Brain microvascular endothelial cell (primary cell): Measurements from ENCODE around the gene FBN1.

Source experiments
- DNase-seq: peaks from one replicate; pipeline ENCODE4 v3.0.0-alpha.2; 2020
- H3K27ac ChIP-seq: fragments of 250-450 bp; sonication (Bioruptor Pico); 2 replicates; pipeline ENCODE4 v1.5.1; 2020; ENCODE audit warnings: mild to moderate bottlenecking, moderate library complexity
- H3K27me3 ChIP-seq: fragments of 250-450 bp; sonication (Bioruptor Pico); replicated peaks from 2 replicates; pipeline ENCODE4 v1.5.1; 2020; ENCODE audit warnings: mild to moderate bottlenecking
- H3K36me3 ChIP-seq: fragments of 250-450 bp; sonication (Bioruptor Pico); replicated peaks from 2 replicates; pipeline ENCODE4 v1.5.1; 2020; ENCODE audit warnings: mild to moderate bottlenecking
- H3K4me3 ChIP-seq: 2 replicates; pipeline ENCODE4 v1.5.1; 2011; ENCODE audit warnings: low read depth, mild to moderate bottlenecking, control low read depth, low read length, moderate library complexity
- in situ Hi-C: cut with HindIII; loops from 2 replicates; pipeline ENCODE4 v1.10.0; 2017; ENCODE audit warnings: low sequenced_read_pairs, low pct_ligation_motif_present
- TF ChIP-seq, protein P1 (sequence below): IDR thresholded peaks from 2 replicates; pipeline ENCODE4 v1.5.1; 2011; ENCODE audit warnings: low read depth, mild to moderate bottlenecking, moderate library complexity, low read length, control low read depth, inconsistent platforms; ENCODE audit errors: missing control alignments

FBN1 gene

DNA sequence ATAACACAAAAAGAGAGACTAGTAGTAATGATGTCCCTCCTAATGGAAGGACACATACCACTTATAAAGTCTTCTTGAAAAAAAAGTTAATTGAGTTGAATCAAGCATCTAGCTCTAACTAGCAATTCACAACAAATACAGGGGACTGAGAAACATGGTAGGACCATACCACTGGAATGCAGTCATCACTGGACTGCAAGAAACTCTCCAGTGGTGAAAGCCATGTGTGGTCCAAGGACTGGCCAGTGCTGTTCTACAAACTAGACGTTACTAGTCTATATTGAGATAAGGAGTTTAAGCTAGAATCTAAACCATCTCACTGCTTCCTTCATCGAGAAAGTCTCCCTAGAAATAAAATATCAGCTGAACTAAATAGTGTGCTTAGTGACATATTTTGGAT is 16.7 kb downstream of the FBN1 start:
- in situ Hi-C loops: no loop called here
- Histone ChIP-seq H3K27me3 (no peaks in the 10 kb centered on the region), H3K4me3 (no peak overlapping the region), H3K27ac (no peak overlapping the region), H3K36me3 (peaks cover 15% of the 10 kb centered on the region)
- TF ChIP-seq, protein P1, sequence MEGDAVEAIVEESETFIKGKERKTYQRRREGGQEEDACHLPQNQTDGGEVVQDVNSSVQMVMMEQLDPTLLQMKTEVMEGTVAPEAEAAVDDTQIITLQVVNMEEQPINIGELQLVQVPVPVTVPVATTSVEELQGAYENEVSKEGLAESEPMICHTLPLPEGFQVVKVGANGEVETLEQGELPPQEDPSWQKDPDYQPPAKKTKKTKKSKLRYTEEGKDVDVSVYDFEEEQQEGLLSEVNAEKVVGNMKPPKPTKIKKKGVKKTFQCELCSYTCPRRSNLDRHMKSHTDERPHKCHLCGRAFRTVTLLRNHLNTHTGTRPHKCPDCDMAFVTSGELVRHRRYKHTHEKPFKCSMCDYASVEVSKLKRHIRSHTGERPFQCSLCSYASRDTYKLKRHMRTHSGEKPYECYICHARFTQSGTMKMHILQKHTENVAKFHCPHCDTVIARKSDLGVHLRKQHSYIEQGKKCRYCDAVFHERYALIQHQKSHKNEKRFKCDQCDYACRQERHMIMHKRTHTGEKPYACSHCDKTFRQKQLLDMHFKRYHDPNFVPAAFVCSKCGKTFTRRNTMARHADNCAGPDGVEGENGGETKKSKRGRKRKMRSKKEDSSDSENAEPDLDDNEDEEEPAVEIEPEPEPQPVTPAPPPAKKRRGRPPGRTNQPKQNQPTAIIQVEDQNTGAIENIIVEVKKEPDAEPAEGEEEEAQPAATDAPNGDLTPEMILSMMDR: no peak
- peak; percentile 60 for DNase-seq

- Histone ChIP-seq H3K27me3 (no peaks in the 10 kb centered on the region), H3K4me3 (no peak overlapping the region), H3K36me3 (peaks cover 16% of the 10 kb centered on the region), H3K27ac (peak overlapping the region; percentile 9)
- in situ Hi-C loops: no loop called here
- no peak for DNase-seq
- TF ChIP-seq, protein P1: no peak
These were observed 18.1 kb downstream of the FBN1 start for GRCh38 chr15:48627260-48627940.

DNA sequence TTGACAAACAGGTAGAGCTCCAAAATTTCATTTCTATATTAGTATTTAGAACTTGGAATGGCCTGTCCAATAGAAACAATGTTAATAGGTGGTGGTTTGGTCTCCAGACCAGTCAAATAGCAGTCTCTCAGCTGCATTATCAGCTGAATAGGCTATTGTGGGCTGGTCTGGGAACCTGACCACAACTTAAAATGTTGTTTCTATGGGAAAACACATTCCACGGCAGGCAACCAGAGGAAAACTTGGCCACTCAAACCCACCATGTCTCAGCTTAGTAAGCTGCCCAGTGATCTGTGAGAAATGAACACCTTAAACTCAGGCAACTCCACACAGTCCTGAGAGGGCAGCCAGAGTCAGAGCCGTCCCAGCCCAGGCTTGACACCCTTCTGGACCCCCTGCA is 20.4 kb downstream of the FBN1 start:
- in situ Hi-C loops: no loop called here
- TF ChIP-seq, protein P1: no peak
- Histone ChIP-seq H3K27ac (no peak overlapping the region), H3K36me3 (peaks cover 10% of the 10 kb centered on the region), H3K27me3 (no peaks in the 10 kb centered on the region), H3K4me3 (no peak overlapping the region)
- DNase-seq: no peak

DNA sequence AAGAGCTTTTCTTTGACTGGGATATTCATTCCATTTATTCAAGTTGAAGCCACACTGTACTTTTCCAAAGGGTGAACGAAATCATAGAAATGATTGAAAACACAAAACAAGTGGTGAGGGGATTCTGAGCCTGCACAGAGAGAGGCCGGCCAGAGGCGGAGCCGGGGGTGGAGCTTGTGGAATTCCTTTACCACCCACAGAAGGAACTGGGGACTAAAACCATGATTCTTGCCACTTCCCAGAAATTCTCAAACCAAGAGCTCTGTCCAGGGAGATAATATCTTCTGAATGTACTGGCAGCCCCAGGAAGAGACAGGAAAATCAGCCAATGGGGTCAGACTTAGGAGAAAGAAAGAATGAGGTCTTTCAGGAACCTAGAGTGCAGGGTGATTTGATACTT is 20.8 kb downstream of the FBN1 start:
- no peak overlapping the region for H3K27ac ChIP-seq
- peaks cover 10% of the 10 kb centered on the region for H3K36me3 ChIP-seq
- TF ChIP-seq, protein P1: no peak
- H3K4me3 ChIP-seq: no peak overlapping the region
- in situ Hi-C loops: no loop called here
- no peak for DNase-seq
- no peaks in the 10 kb centered on the region for H3K27me3 ChIP-seq

DNA sequence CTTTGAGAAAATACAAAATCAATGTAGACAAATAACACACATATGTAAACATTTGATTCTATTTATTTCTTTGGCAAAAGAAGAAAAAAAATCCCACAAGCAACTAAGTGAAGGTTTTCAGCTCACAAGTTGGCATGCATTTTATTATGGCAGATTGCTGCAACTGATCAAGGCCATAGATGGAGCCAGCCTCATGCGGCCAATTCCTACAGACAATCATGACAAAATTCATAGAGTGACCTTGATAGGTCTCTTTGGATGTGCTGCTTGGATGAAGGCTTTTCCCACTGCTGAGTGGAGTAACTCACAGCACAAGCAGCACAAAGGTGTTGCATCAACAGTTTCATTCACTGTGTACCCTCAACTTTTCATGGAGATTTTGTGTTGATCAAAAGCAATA is 22.1 kb downstream of the FBN1 start:
- Histone ChIP-seq H3K36me3 (peaks cover 13% of the 10 kb centered on the region), H3K27me3 (no peaks in the 10 kb centered on the region), H3K4me3 (no peak overlapping the region), H3K27ac (no peak overlapping the region)
- in situ Hi-C loops: no loop called here
- DNase-seq: no peak
- TF ChIP-seq, protein P1: no peak

- TF ChIP-seq, protein P1: no peak
- Histone ChIP-seq H3K27me3 (no peaks in the 10 kb centered on the region), H3K36me3 (peaks cover 15% of the 10 kb centered on the region), H3K27ac (peak overlapping the region; percentile 12), H3K4me3 (no peak overlapping the region)
- DNase-seq: no peak
- in situ Hi-C loops: no loop called here
These were observed 23.3 kb downstream of the FBN1 start for GRCh38 chr15:48622237-48622636.
